ENCODE results near the gene GRM7.

The GRM7 gene

GRCh38 chr3:7322957-7323669 lies 462.2 kb downstream of the GRM7 start:
- DNase-seq: no peak

- no peak for DNase-seq
Measured at GRCh38 chr3:7328339-7328738, 467.4 kb downstream of the GRM7 start.

GRCh38 chr3:7332696-7333095 lies 471.8 kb downstream of the GRM7 start:
- DNase-seq: no peak

GRCh38 chr3:7333125-7333524 lies 472.2 kb downstream of the GRM7 start:
- peak; percentile 10 for DNase-seq

- DNase-seq: no peak
Measured at GRCh38 chr3:7340795-7341194, 479.9 kb downstream of the GRM7 start.

- DNase-seq: no peak
Measured at GRCh38 chr3:7346364-7346763, 485.4 kb downstream of the GRM7 start.

GRCh38 chr3:7357101-7357500 lies 496.2 kb downstream of the GRM7 start:
- no peak for DNase-seq

- DNase-seq: no peak
Measured at GRCh38 chr3:7367968-7368367, 507.1 kb downstream of the GRM7 start.

GRCh38 chr3:7368597-7368996 lies 507.7 kb downstream of the GRM7 start:
- no peak for DNase-seq

GRCh38 chr3:7371693-7372572 lies 511.0 kb downstream of the GRM7 start:
- DNase-seq: no peak

- DNase-seq: no peak
Measured at GRCh38 chr3:7377103-7377502, 516.2 kb downstream of the GRM7 start.

GRCh38 chr3:7381741-7382140 lies 520.8 kb downstream of the GRM7 start:
- no peak for DNase-seq

GRCh38 chr3:7382293-7383010 lies 521.5 kb downstream of the GRM7 start:
- no peak for DNase-seq

GRCh38 chr3:7385635-7386034 lies 524.7 kb downstream of the GRM7 start:
- no peak for DNase-seq

- DNase-seq: no peak
Measured at GRCh38 chr3:7388026-7388425, 527.1 kb downstream of the GRM7 start.

- no peak for DNase-seq
Measured at GRCh38 chr3:7392206-7392605, 531.3 kb downstream of the GRM7 start.

GRCh38 chr3:7393944-7394605 lies 533.2 kb downstream of the GRM7 start:
- no peak for DNase-seq

GRCh38 chr3:7396534-7396933 lies 535.6 kb downstream of the GRM7 start:
- no peak for DNase-seq

GRCh38 chr3:7397097-7397496 lies 536.2 kb downstream of the GRM7 start:
- DNase-seq: no peak

- no peak for DNase-seq
Measured at GRCh38 chr3:7400360-7400759, 539.4 kb downstream of the GRM7 start.

GRCh38 chr3:7401418-7401817 lies 540.5 kb downstream of the GRM7 start:
- no peak for DNase-seq

- no peak for DNase-seq
Measured at GRCh38 chr3:7407107-7407506, 546.2 kb downstream of the GRM7 start.

- DNase-seq: no peak
Measured at GRCh38 chr3:7410782-7411181, 549.9 kb downstream of the GRM7 start.

Measured in NCI-H748 treated with DMSO at 0.1 percent for 48 hours (cell line).